Lower leg skin (tissue), 3 donors: ENCODE measurements around the gene SELENON.

Experiments used
- POLR2A ChIP-seq, 2 donors: fragments of 450-650 bp; IDR thresholded peaks; one replicate each; pipeline ENCODE4 v1.6.1; 2016 to 2017; ENCODE audit warnings: antibody characterized with exemption in 2 of 2, mild to moderate bottlenecking in 1 of 2, moderate library complexity in 1 of 2
- TF ChIP-seq, protein P1 (sequence below), 3 donors: fragments of 450-650 bp; IDR thresholded peaks; one replicate each; pipeline ENCODE4 v1.5.1; 2016; ENCODE audit warnings: antibody characterized with exemption in 3 of 3, mild to moderate bottlenecking in 3 of 3, moderate library complexity in 2 of 3

- TF ChIP-seq, protein P1, sequence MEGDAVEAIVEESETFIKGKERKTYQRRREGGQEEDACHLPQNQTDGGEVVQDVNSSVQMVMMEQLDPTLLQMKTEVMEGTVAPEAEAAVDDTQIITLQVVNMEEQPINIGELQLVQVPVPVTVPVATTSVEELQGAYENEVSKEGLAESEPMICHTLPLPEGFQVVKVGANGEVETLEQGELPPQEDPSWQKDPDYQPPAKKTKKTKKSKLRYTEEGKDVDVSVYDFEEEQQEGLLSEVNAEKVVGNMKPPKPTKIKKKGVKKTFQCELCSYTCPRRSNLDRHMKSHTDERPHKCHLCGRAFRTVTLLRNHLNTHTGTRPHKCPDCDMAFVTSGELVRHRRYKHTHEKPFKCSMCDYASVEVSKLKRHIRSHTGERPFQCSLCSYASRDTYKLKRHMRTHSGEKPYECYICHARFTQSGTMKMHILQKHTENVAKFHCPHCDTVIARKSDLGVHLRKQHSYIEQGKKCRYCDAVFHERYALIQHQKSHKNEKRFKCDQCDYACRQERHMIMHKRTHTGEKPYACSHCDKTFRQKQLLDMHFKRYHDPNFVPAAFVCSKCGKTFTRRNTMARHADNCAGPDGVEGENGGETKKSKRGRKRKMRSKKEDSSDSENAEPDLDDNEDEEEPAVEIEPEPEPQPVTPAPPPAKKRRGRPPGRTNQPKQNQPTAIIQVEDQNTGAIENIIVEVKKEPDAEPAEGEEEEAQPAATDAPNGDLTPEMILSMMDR (IDR thresholded peaks at IDR 0.05) = no peak
- TF ChIP-seq POLR2A (IDR thresholded peaks at IDR 0.05) = no peak
Measured at GRCh38 chr1:25781130-25781433, 18.9 kb upstream of the SELENON start.
